Central memory CD4-positive, alpha-beta T cell (primary cell): ENCODE data around the gene ASIC2.

ENCODE experiments used
- DNase-seq: peaks from one replicate; pipeline ENCODE4 v3.0.0; 2022

The ASIC2 gene

GRCh38 chr17:33055746-33056145 lies 237.3 kb downstream of the ASIC2 start:
- no peak for DNase-seq

GRCh38 chr17:33055171-33055611 lies 237.9 kb downstream of the ASIC2 start:
- DNase-seq: no peak

GRCh38 chr17:33054412-33054811 lies 238.7 kb downstream of the ASIC2 start:
- no peak for DNase-seq

- DNase-seq: no peak
These were observed 239.4 kb downstream of the ASIC2 start for GRCh38 chr17:33053676-33054075.

- no peak for DNase-seq
These were observed 240.2 kb downstream of the ASIC2 start for GRCh38 chr17:33052856-33053255.

- no peak for DNase-seq
These were observed 242.4 kb downstream of the ASIC2 start for GRCh38 chr17:33050611-33051140.

GRCh38 chr17:33049781-33050414 lies 243.2 kb downstream of the ASIC2 start:
- DNase-seq: no peak

GRCh38 chr17:33046361-33047255 lies 246.5 kb downstream of the ASIC2 start:
- DNase-seq: no peak

- DNase-seq: no peak
These were observed 247.9 kb downstream of the ASIC2 start for GRCh38 chr17:33045216-33045615.

- no peak for DNase-seq
These were observed 248.3 kb downstream of the ASIC2 start for GRCh38 chr17:33044771-33045170.

- no peak for DNase-seq
These were observed 252.6 kb downstream of the ASIC2 start for GRCh38 chr17:33040461-33040860.

- DNase-seq: no peak
These were observed 253.2 kb downstream of the ASIC2 start for GRCh38 chr17:33039874-33040273.

- DNase-seq: no peak
These were observed 254.4 kb downstream of the ASIC2 start for GRCh38 chr17:33038740-33039139.

- DNase-seq: no peak
These were observed 259.9 kb downstream of the ASIC2 start for GRCh38 chr17:33033176-33033575.

GRCh38 chr17:33028778-33029177 lies 264.3 kb downstream of the ASIC2 start:
- DNase-seq: no peak

- DNase-seq: no peak
These were observed 265.0 kb downstream of the ASIC2 start for GRCh38 chr17:33028061-33028460.

- no peak for DNase-seq
These were observed 268.2 kb downstream of the ASIC2 start for GRCh38 chr17:33024688-33025486.

GRCh38 chr17:33023790-33024189 lies 269.3 kb downstream of the ASIC2 start:
- DNase-seq: no peak

- DNase-seq: no peak
These were observed 271.2 kb downstream of the ASIC2 start for GRCh38 chr17:33021731-33022408.

GRCh38 chr17:33019161-33019890 lies 273.8 kb downstream of the ASIC2 start:
- DNase-seq: no peak

GRCh38 chr17:33017366-33017765 lies 275.7 kb downstream of the ASIC2 start:
- DNase-seq: no peak

GRCh38 chr17:33016920-33017319 lies 276.2 kb downstream of the ASIC2 start:
- DNase-seq: no peak
